Measurements from ENCODE around the gene TSPAN16.

GRCh38 chr19:11269408-11269807 is 26.6 kb upstream of the TSPAN16 start:
- TF ChIP-seq POLR2A (IDR thresholded peaks at IDR 0.05) (no peak), POLR2AphosphoS5 (IDR thresholded peaks at IDR 0.05) (no peak)
- TF ChIP-seq, protein P1, sequence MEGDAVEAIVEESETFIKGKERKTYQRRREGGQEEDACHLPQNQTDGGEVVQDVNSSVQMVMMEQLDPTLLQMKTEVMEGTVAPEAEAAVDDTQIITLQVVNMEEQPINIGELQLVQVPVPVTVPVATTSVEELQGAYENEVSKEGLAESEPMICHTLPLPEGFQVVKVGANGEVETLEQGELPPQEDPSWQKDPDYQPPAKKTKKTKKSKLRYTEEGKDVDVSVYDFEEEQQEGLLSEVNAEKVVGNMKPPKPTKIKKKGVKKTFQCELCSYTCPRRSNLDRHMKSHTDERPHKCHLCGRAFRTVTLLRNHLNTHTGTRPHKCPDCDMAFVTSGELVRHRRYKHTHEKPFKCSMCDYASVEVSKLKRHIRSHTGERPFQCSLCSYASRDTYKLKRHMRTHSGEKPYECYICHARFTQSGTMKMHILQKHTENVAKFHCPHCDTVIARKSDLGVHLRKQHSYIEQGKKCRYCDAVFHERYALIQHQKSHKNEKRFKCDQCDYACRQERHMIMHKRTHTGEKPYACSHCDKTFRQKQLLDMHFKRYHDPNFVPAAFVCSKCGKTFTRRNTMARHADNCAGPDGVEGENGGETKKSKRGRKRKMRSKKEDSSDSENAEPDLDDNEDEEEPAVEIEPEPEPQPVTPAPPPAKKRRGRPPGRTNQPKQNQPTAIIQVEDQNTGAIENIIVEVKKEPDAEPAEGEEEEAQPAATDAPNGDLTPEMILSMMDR (IDR thresholded peaks at IDR 0.05): no peak
